ENCODE data around the gene ALDH1L2. TPM values are rescaled to one million over a fixed set of nuclear protein-coding genes. Genes with fewer than 3 reads are reported as not detected.
A peak's percentile ranks its signal among the peaks of the same experiment; 100 is the strongest.

Gene ALDH1L2
- total RNA-seq = under 0.01 TPM

DNA sequence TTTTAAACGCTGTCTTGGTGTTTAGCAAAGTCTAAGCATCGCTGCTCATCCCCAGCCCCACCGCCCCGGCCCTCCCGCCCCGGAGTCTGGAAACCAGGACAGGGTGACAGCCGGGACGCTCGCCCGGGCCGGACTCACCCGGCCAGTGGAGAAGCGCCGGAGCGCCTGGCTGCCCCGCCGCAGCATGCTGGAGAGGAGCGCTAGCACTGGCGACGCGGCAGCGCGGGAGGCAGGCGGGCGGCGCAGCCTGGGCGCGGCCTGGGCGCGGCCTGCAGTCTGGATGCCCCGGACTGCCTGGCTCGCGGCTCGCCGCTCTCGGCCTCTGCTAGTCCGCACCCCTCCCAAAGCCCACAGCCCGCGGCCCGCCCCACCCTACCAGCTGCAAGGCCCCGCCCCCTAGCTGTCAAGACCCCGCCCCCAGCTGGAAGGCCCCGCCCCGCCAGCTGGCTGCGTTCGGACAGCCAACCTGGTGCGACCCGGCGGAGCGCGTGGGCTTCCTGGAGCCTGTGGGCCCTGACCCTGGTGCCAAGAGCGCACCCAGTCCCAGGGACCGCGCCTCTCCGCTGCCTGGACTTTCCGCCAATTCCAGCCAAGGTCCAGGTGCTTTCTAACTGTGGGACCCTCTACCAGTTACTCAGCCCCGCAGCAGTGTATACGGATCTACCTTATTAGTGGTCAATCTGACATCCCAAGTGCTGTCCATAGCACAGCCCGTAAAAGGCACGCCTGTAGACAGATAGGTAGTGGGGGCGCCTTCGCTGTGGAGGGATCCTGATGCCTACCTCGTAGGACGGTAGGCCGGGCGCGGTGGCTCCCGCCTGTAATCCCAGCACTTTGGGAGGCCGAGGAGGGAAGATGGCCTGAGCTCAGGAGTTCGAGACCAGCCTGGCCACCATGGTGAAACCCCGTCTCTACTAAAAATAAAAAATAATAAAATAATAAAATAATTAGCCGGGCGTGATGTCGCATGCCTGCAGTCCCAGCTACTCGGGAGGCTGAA lies at the start of gene ALDH1L2:
TSS of gene ALDH1L2 (minus strand) at position 208 of the 1,000 bp plus-strand sequence. CDS start at position 186, 22 bp downstream.
- DNase-seq (ENCODE audit: low read depth in 2 of 3, low spot score in 2 of 3) = peak in 2 of 3 donors; percentile 55 to 61

- no peak for DNase-seq (ENCODE audit: low read depth in 2 of 3, low spot score in 2 of 3)
Observed at GRCh38 chr12:105120551-105120950, 36.3 kb upstream of the ALDH1L2 start.

GRCh38 chr12:105116969-105117368 lies 32.7 kb upstream of the ALDH1L2 start:
- DNase-seq (ENCODE audit: low read depth in 2 of 3, low spot score in 2 of 3) = no peak

- DNase-seq (ENCODE audit: low read depth in 2 of 3, low spot score in 2 of 3) = no peak
Observed at GRCh38 chr12:105113094-105113493, 28.8 kb upstream of the ALDH1L2 start.

DNA sequence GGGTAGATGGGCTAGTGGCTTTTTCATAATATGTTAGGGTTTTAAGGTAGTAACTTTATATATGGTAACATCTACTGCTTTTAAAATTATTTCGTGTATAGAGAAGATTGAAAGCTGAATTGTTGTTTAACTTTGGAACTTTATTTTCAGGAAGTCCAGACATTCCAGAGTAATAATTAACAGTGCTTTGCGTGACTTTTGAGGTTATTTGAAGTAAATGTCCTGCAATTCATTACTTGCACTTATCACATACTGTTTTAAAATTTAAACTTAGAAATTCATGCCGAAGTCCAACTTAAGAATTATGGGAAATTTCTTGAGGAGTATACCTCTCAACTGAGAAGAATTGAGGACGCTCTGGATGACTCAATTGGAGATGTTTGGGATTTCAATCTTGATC lies 26.6 kb upstream of the ALDH1L2 start:
- DNase-seq (ENCODE audit: low read depth in 2 of 3, low spot score in 2 of 3) = no peak

DNA sequence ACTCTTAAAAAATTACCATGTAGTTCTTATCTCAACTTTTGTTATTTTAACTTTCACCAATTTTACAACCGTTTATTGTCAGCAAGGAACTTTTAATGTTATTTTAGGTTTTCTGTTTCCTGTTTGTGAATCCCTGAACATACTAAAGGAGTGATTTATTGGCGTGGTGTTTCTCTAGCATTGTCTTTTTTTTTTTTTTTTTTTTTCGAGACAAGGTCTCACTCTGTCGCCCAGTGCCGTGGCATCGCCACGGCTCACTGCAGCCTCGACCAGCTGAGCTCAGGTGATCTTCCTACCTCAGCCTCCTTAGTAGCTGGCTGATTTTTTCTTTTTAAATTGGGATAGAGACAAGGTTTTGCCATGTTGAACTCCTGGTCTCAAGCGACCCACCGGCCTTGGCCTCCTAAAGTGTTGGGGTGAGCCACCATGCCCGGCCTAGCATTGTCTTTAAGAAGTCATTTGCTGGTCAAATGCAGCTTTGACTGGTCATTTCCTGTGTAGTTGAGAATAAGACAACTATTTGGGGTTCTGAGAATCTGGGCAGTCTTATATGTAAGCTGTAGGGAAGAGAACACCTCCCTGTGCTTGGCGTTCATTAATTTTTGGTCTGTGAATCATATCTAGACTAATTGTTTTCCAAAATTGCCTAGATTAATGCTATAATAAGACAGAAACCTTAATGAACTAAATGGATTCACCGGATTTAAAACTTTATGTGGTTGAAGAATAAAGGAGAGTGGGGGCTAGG lies 25.4 kb upstream of the ALDH1L2 start:
- DNase-seq (ENCODE audit: low read depth in 2 of 3, low spot score in 2 of 3) = peak in 1 of 3 donors; percentile 6

GRCh38 chr12:105107494-105108371 lies 23.5 kb upstream of the ALDH1L2 start, which contains the start of gene WASHC4:
TSS of gene WASHC4 (plus strand) at chr12:105107731. CDS start at chr12:105107801, 70 bp downstream.
- DNase-seq (ENCODE audit: low read depth in 2 of 3, low spot score in 2 of 3) = peak; percentile 81 to 94 (median 93)

DNA sequence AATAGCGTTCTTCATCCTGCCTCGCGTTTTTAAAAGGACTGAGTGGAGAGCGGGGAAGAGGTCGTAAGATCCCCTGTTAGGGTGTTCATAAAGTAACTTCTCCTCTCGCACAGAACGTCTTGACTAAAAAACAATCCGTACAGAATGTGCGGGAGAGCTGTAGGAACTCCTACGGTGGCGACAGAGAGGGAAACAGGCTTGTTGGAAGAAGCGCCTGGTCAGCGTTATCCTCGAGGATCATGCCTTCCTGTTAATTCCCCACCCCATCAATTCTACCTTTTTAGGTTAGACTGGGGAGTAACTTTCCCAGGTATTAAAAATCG lies 22.9 kb upstream of the ALDH1L2 start:
- DNase-seq (ENCODE audit: low read depth in 2 of 3, low spot score in 2 of 3) = peak in 1 of 3 donors; percentile 28

DNA sequence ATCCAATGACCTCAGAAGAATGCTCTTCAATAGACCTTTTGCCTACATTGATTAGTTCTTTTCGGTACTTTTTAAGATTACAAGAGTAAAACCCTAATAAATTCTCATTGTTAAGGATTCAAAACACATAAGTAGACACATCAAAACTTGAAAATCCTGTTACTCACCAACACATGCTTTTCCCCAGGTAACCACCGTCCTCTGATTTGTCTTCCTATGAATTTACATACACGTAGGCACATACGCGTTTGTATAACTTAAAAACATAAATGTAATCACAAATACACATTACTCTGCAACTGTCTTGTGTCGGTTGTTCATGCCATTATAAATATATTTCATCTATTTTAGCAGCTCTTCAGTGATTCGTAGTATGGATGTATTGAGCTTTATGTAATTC lies 22.4 kb upstream of the ALDH1L2 start:
- DNase-seq (ENCODE audit: low read depth in 2 of 3, low spot score in 2 of 3) = no peak

- no peak for DNase-seq (ENCODE audit: low read depth in 2 of 3, low spot score in 2 of 3)
Observed at GRCh38 chr12:105104762-105105161, 20.5 kb upstream of the ALDH1L2 start.

GRCh38 chr12:105102673-105103072 lies 18.4 kb upstream of the ALDH1L2 start:
- no peak for DNase-seq (ENCODE audit: low read depth in 2 of 3, low spot score in 2 of 3)

- DNase-seq (ENCODE audit: low read depth in 2 of 3, low spot score in 2 of 3) = no peak
Observed at GRCh38 chr12:105100998-105101397, 16.7 kb upstream of the ALDH1L2 start.

GRCh38 chr12:105100207-105100985 lies 16.1 kb upstream of the ALDH1L2 start:
- DNase-seq (ENCODE audit: low read depth in 2 of 3, low spot score in 2 of 3) = no peak

- DNase-seq (ENCODE audit: low read depth in 2 of 3, low spot score in 2 of 3) = peak in 1 of 3 donors; percentile 52
Observed at GRCh38 chr12:105099356-105099755, 15.1 kb upstream of the ALDH1L2 start.

DNA sequence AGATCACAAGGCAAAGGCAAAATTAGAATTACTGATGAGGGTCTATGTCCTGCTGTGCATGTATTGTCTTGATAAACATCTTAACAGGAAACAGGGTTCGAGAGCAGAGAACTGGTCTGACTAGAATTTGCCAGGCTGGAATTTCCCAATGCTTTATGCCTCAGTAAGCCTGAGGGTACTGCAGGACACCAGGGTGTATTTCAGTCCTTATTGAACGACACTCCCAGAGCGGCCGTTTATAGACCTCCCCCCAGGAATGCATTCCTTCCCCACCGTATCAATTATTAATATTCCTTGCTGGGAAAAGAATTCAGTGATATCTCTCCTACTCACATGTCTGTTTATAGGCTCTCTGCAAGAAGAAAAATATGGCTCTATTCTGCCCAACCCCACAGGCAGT lies 11.1 kb upstream of the ALDH1L2 start:
- DNase-seq (ENCODE audit: low read depth in 2 of 3, low spot score in 2 of 3) = peak in 1 of 3 donors; percentile 35

DNA sequence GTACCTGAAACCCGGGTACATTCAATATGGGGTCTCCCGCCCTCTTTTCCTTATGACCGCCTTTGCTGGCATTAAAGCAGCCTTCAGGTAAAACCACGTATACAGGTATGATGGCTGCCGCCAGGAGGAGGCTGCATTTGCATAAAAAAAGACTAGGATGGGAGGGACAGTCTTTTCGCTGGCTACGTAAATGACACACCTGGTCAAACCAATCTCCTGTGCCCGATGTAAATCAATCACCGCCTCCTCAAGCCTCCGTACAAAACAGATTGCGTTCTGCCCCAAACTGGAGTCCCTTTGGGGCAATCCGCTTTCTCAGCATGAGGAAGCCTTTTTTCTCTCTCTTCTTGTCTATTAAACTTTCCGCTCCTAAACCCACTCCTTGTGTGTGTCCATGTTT lies 8.1 kb upstream of the ALDH1L2 start:
- no peak for DNase-seq (ENCODE audit: low read depth in 2 of 3, low spot score in 2 of 3)

GRCh38 chr12:105091476-105092206 lies 7.4 kb upstream of the ALDH1L2 start:
- no peak for DNase-seq (ENCODE audit: low read depth in 2 of 3, low spot score in 2 of 3)

DNA sequence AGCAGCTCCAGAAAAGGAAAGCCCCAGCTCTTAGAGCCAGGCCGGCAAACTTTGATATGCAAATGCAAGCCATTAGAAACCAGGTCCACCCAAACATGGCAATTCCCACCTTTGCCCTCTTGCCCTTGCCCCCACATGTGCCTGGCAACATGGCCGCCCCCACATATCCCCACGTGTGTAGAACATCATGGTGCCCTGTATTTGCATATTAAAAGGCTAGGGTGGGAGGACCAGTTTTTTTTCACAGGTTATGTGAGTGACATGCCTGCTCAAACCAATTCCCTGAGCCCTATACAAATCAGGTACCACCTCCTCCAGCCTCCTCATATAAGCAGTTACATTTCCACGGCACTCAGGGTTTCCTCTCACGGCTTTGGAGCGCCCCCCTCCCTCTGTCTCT lies 6.1 kb upstream of the ALDH1L2 start:
- no peak for DNase-seq (ENCODE audit: low read depth in 2 of 3, low spot score in 2 of 3)

DNA sequence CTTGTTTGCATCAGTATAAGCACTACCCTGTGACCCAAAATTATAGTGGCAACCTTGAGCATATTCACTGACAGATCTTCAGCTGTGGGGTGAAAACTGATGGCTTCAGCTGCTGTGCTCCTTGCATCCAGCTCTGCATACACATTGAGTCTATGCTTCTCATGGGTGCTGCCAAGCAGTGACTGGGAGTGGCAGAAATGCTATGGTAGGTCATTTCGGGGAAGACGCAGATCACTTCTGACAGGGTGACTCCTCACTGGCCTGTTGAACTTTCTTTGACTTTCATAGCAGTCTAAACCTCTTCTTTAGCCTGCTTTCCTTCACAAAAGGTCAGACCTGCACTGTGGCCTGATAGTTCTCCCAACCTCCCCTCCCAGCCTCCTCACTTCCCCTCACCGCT lies 5.6 kb upstream of the ALDH1L2 start:
- no peak for DNase-seq (ENCODE audit: low read depth in 2 of 3, low spot score in 2 of 3)

Measured in hematopoietic multipotent progenitor cell (in vitro differentiated cells).